Cardiac ventricle fibroblast (primary cell): ENCODE measurements around the gene DNAJC3. TPM values are rescaled to one million over a fixed set of nuclear protein-coding genes. Genes with fewer than 3 reads are reported as not detected.

Experiments
- total RNA-seq: library from RNA; depleted of rRNA; stranded (reverse); fragments of >200 nt; gene quantifications from 2 replicates; pipeline ENCODE4 v1.2.3, GENCODE V29; 2015

Gene DNAJC3, protein sequence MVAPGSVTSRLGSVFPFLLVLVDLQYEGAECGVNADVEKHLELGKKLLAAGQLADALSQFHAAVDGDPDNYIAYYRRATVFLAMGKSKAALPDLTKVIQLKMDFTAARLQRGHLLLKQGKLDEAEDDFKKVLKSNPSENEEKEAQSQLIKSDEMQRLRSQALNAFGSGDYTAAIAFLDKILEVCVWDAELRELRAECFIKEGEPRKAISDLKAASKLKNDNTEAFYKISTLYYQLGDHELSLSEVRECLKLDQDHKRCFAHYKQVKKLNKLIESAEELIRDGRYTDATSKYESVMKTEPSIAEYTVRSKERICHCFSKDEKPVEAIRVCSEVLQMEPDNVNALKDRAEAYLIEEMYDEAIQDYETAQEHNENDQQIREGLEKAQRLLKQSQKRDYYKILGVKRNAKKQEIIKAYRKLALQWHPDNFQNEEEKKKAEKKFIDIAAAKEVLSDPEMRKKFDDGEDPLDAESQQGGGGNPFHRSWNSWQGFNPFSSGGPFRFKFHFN
- 44.2 and 51.9 TPM in 2 replicates for total RNA-seq

DNA sequence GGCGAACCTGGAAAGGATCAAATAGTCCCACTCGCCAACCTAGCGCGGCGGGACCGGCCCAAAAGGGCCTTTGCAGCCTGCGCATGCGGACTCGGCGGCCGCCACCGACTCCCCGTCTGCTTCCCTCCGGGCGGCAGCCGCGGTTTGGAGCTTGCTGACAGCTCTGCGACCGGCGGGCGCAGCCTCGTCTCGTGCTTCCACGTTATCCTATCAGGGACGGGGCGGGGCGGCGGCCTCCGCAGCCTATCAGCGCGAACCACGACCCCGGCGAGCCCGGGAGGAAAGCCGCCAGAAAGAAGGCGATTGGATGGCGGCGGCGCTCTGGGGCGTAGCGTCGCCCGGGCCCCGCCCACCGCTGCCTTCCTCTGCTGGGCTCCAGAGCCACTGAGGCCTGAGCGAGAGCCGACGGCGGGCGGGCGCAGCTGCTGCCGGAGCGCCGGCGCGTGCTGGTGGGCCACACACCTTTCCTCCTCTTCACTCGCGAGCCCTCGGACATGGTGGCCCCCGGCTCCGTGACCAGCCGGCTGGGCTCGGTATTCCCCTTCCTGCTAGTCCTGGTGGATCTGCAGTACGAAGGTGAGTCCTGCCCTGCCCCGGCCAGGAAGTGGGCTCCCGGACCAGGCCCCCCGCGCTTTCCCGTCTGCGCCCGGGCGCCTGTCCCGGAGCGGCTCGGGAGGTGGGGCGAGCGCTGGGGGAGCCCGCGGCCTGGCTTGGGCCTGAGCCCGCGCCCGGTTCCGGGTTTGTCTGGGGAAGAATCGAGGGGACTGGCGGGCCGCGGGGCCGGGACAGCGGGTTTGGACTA is at the start of gene DNAJC3:
DNAJC3 (plus strand) TSS at position 378 of the 802 bp plus-strand sequence; CDS start at position 495, 117 bp downstream.

DNA sequence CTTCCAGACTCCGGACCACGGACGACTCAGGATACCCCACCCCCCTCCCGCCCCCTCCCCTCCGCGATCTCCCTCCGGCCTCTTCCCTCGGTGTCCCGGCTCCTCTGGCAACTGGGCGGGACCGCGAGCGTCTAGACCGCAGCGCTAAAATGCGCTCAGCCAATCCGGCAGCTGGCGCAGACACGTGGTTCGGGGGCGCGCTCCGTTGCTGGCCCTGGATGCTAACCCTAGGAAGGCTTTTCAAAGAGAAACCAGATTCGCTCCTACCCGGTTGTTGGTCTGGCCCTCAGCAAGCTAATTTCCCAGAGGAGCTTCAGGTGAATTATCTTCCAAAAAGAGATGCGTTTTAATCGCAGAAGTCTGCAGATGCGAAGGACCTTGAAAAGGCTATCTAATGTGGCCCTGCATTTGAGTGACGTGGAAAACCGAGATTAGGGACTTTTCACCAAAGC is 32.3 kb upstream of the DNAJC3 start, which contains the start of gene DZIP1:
DZIP1 (minus strand) TSS at position 106 of the 452 bp plus-strand sequence. CDS start 2,677 bp downstream, outside the sequence.

Other genes starting within 250 kb of the DNAJC3 start
- not detected in 2 replicates for gene CLDN10, start 124.4 kb upstream of the DNAJC3 start, total RNA-seq
- 30.5 and 47.3 TPM in 2 replicates for gene DZIP1, start 32.4 kb upstream of the DNAJC3 start, total RNA-seq